ENCODE results near the gene TTL.

The TTL gene

GRCh38 chr2:112539306-112539705 lies 57.4 kb downstream of the TTL start:
- Histone ChIP-seq H3K36me3 (ENCODE audit: insufficient read depth, low read length) (no peaks in the 10 kb centered on the region; the same call in 1 of the 2 replicates), H4K20me1 (ENCODE audit: insufficient read depth, low read length) (peaks cover 9% of the 10 kb centered on the region; the same call in 1 of the 2 replicates), H3K4me2 (ENCODE audit: insufficient read depth, low read length) (no peak overlapping the region), H3K79me2 (ENCODE audit: insufficient read depth, low read length) (peaks cover 22% of the 10 kb centered on the region), H3K27ac (ENCODE audit: low read length) (no peak overlapping the region), H3K4me3 (ENCODE audit: low read depth in 1 of 2, low read length in 2 of 2) (no peak overlapping the region), H3K27me3 (ENCODE audit: insufficient read depth, low read length, poor library complexity) (no peaks in the 10 kb centered on the region), H2AFZ (ENCODE audit: low read depth, low read length) (no peak overlapping the region), H3K9ac (ENCODE audit: low read depth, low read length) (no peak overlapping the region), H3K9me3 (ENCODE audit: insufficient read depth, low read length, severe bottlenecking) (no peaks in the 10 kb centered on the region), H3K4me1 (ENCODE audit: insufficient read depth, low read length) (peaks cover 29% of the 10 kb centered on the region)
- no peak for ATAC-seq (ENCODE audit: insufficient read depth, low read depth)
- TF ChIP-seq CTCF (IDR thresholded peaks at IDR 0.05; ENCODE audit: borderline replicate concordance, extremely low read depth, low read length, poor library complexity, severe bottlenecking) (no peak), EZH2 (IDR thresholded peaks at IDR 0.05; ENCODE audit: borderline replicate concordance, low read depth, low read length, severe bottlenecking) (no peak)
- no peak for DNase-seq

- H3K4me3 ChIP-seq (ENCODE audit: low read depth in 1 of 2, low read length in 2 of 2) = peak overlapping the region in 1 of 2 experiments; percentile 76; a peak in 2 of 4 replicates
- TF ChIP-seq CTCF (IDR thresholded peaks at IDR 0.05; ENCODE audit: borderline replicate concordance, extremely low read depth, low read length, poor library complexity, severe bottlenecking) = no peak
- TF ChIP-seq EZH2 (IDR thresholded peaks at IDR 0.05; ENCODE audit: borderline replicate concordance, low read depth, low read length, severe bottlenecking) = no peak
Observed at GRCh38 chr2:112540906-112541305, 59.0 kb downstream of the TTL start.

DNA sequence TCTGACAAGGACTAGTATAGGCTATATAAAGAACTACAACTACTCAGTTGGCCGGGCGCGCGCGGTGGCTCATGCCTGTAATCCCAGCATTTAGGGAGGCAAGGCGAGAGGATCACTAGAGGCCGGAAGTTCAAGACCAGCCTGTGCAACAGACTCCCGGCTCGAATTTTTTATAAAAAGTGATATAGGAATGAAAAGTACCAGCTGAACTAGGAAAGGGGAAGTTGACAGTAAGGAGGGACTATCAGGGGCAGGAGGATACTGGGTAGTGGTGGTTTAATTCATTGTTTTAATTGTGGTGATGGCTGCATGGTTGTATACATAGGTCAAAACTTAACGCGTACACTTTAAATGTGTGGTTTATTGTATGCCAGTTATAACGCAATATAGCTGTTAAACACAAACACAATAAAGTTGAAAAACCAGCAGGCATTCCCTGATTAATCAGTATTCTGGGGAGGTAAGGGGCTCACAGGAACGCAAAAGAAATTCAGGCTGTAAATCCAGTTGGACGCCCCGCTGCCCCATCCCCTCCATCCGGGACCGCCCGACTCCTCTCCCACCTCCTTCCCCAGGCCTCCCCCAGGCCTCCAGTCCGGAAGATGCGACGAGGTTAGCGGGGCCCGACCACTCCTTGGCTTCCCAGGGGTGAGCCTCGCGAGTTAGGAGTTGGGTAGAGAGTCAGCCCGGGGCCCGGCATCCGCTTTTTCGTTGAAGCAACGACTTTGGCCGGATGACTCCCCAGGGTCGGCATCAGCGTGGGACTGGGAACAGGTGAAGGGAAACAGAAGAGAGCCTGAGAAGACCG lies 59.6 kb downstream of the TTL start:
- TF ChIP-seq CTCF (IDR thresholded peaks at IDR 0.05; ENCODE audit: borderline replicate concordance, extremely low read depth, low read length, poor library complexity, severe bottlenecking) (no peak), EZH2 (IDR thresholded peaks at IDR 0.05; ENCODE audit: borderline replicate concordance, low read depth, low read length, severe bottlenecking) (no peak)
- Histone ChIP-seq H3K27me3 (ENCODE audit: insufficient read depth, low read length, poor library complexity) (no peaks in the 10 kb centered on the region), H3K9ac (ENCODE audit: low read depth, low read length) (peak overlapping the region; percentile 73), H4K20me1 (ENCODE audit: insufficient read depth, low read length) (peaks cover 18% of the 10 kb centered on the region; the same call in 1 of the 2 replicates), H3K4me1 (ENCODE audit: insufficient read depth, low read length) (peaks cover 38% of the 10 kb centered on the region), H3K4me3 (ENCODE audit: low read depth in 1 of 2, low read length in 2 of 2) (peak overlapping the region; percentile 74 to 76), H3K4me2 (ENCODE audit: insufficient read depth, low read length) (peak overlapping the region; percentile 77), H2AFZ (ENCODE audit: low read depth, low read length) (peak overlapping the region; percentile 79), H3K36me3 (ENCODE audit: insufficient read depth, low read length) (peaks cover 10% of the 10 kb centered on the region; the same call in 1 of the 2 replicates), H3K79me2 (ENCODE audit: insufficient read depth, low read length) (peaks cover 42% of the 10 kb centered on the region), H3K9me3 (ENCODE audit: insufficient read depth, low read length, severe bottlenecking) (no peaks in the 10 kb centered on the region), H3K27ac (ENCODE audit: low read length) (peak overlapping the region; percentile 95)
- peak; percentile 85 for ATAC-seq (ENCODE audit: insufficient read depth, low read depth)
- DNase-seq = peak; percentile 83

More at GRCh38 chr2:112540906-112541305, 59.0 kb downstream of the TTL start:
- Histone ChIP-seq H3K9ac (ENCODE audit: low read depth, low read length) (peak overlapping the region; percentile 73), H3K4me1 (ENCODE audit: insufficient read depth, low read length) (peaks cover 38% of the 10 kb centered on the region), H3K9me3 (ENCODE audit: insufficient read depth, low read length, severe bottlenecking) (no peaks in the 10 kb centered on the region), H3K36me3 (ENCODE audit: insufficient read depth, low read length) (peaks cover 6% of the 10 kb centered on the region; the same call in 1 of the 2 replicates), H4K20me1 (ENCODE audit: insufficient read depth, low read length) (peaks cover 15% of the 10 kb centered on the region; the same call in 1 of the 2 replicates), H3K4me2 (ENCODE audit: insufficient read depth, low read length) (peak overlapping the region; percentile 77), H2AFZ (ENCODE audit: low read depth, low read length) (peak overlapping the region; percentile 79), H3K79me2 (ENCODE audit: insufficient read depth, low read length) (peaks cover 38% of the 10 kb centered on the region), H3K27me3 (ENCODE audit: insufficient read depth, low read length, poor library complexity) (no peaks in the 10 kb centered on the region), H3K27ac (ENCODE audit: low read length) (peak overlapping the region; percentile 95)
- ATAC-seq (ENCODE audit: insufficient read depth, low read depth) (no peak), DNase-seq (no peak)
